IPS-NIHi7 (cell line): ENCODE measurements around the gene SERPINA6.
"Not testable (repeated sequence)": the region's sequence is repeated elsewhere in the genome, so short reads cannot be mapped to it uniquely, and the experiment has no call there.

Source experiments
- DNase-seq: peaks from one replicate; pipeline ENCODE4 v3.0.0; 2012; ENCODE audit warnings: mixed read lengths; ENCODE audit errors: extremely low spot score

SERPINA6 gene

GRCh38 chr14:94328196-94328595 lies 5.1 kb upstream of the SERPINA6 start:
- no peak for DNase-seq

- DNase-seq: no peak
Observed at GRCh38 chr14:94321421-94322271, 1.5 kb downstream of the SERPINA6 start.

GRCh38 chr14:94320243-94320642 lies 2.9 kb downstream of the SERPINA6 start:
- no peak for DNase-seq

GRCh38 chr14:94317259-94317658 lies 5.9 kb downstream of the SERPINA6 start:
- no peak for DNase-seq

- no peak for DNase-seq
Observed at GRCh38 chr14:94316692-94317091, 6.4 kb downstream of the SERPINA6 start.

- no peak for DNase-seq
Observed at GRCh38 chr14:94314890-94315289, 8.2 kb downstream of the SERPINA6 start.

GRCh38 chr14:94313991-94314655 lies 9.0 kb downstream of the SERPINA6 start:
- DNase-seq: no peak

GRCh38 chr14:94312481-94313246 lies 10.5 kb downstream of the SERPINA6 start:
- DNase-seq: no peak

GRCh38 chr14:94310248-94310647 lies 12.9 kb downstream of the SERPINA6 start:
- no peak for DNase-seq

GRCh38 chr14:94309721-94310120 lies 13.4 kb downstream of the SERPINA6 start:
- no peak for DNase-seq

GRCh38 chr14:94307410-94307992 lies 15.6 kb downstream of the SERPINA6 start:
- DNase-seq: peak; percentile 72

GRCh38 chr14:94306047-94306978 lies 16.8 kb downstream of the SERPINA6 start:
- DNase-seq: no peak

GRCh38 chr14:94305620-94306019 lies 17.5 kb downstream of the SERPINA6 start:
- no peak for DNase-seq

GRCh38 chr14:94304243-94304642 lies 18.9 kb downstream of the SERPINA6 start:
- DNase-seq: no peak

GRCh38 chr14:94303111-94303510 lies 20.0 kb downstream of the SERPINA6 start:
- no peak for DNase-seq

- no peak for DNase-seq
Observed at GRCh38 chr14:94298130-94298529, 25.0 kb downstream of the SERPINA6 start.

- not testable (repeated sequence) for DNase-seq
Observed at GRCh38 chr14:94296181-94296545, 27.0 kb downstream of the SERPINA6 start.

- DNase-seq: no peak
Observed at GRCh38 chr14:94295360-94296180, 27.6 kb downstream of the SERPINA6 start.

- no peak for DNase-seq
Observed at GRCh38 chr14:94293578-94293924, 29.6 kb downstream of the SERPINA6 start.
